Mucosa of stomach (tissue), 1 donor: ENCODE data around the gene GORASP2.

Experiments
- H3K27me3 ChIP-seq: one replicate; pipeline ENCODE4 v1.7.0; 2013; ENCODE audit warnings: mild to moderate bottlenecking, low read length; ENCODE audit not compliant: control insufficient read depth, insufficient read depth
- H3K36me3 ChIP-seq: one replicate; pipeline ENCODE4 v1.7.0; 2013; ENCODE audit warnings: low read length; ENCODE audit not compliant: control insufficient read depth, insufficient read depth
- H3K4me1 ChIP-seq: one replicate; pipeline ENCODE4 v1.7.0; 2013; ENCODE audit warnings: mild to moderate bottlenecking, low read length; ENCODE audit not compliant: control insufficient read depth, insufficient read depth
- H3K4me3 ChIP-seq: one replicate; pipeline ENCODE4 v1.7.0; 2013; ENCODE audit warnings: low read length
- H3K9ac ChIP-seq: one replicate; pipeline ENCODE4 v1.7.0; 2013; ENCODE audit warnings: mild to moderate bottlenecking, low read length, moderate library complexity
- H3K9me3 ChIP-seq: one replicate; pipeline ENCODE4 v1.7.0; 2013; ENCODE audit warnings: mild to moderate bottlenecking, low read length, moderate library complexity; ENCODE audit not compliant: control insufficient read depth
- donor health status: Pancreatic carcinoma.

GORASP2 gene

GRCh38 chr2:170926743-170927297 lies 2.2 kb upstream of the GORASP2 start:
- no peak overlapping the region for H3K9ac ChIP-seq
- no peaks in the 10 kb centered on the region for H3K36me3 ChIP-seq
- H3K27me3 ChIP-seq: no peaks in the 10 kb centered on the region
- H3K4me1 ChIP-seq: no peaks in the 10 kb centered on the region
- no peak overlapping the region for H3K4me3 ChIP-seq
- no peaks in the 10 kb centered on the region for H3K9me3 ChIP-seq

GRCh38 chr2:170928036-170928823 lies 823 bp upstream of the GORASP2 start:
- Histone ChIP-seq H3K9ac (peak overlapping the region; percentile 68), H3K4me1 (no peaks in the 10 kb centered on the region), H3K27me3 (no peaks in the 10 kb centered on the region), H3K36me3 (no peaks in the 10 kb centered on the region), H3K9me3 (no peaks in the 10 kb centered on the region), H3K4me3 (no peak overlapping the region)

- Histone ChIP-seq H3K9ac (peak overlapping the region; percentile 89), H3K9me3 (no peaks in the 10 kb centered on the region), H3K4me1 (no peaks in the 10 kb centered on the region), H3K27me3 (no peaks in the 10 kb centered on the region), H3K4me3 (peak overlapping the region; percentile 33), H3K36me3 (no peaks in the 10 kb centered on the region)
Observed at GRCh38 chr2:170929686-170930050, 615 bp downstream of the GORASP2 start.

GRCh38 chr2:170930131-170930990 lies 1.3 kb downstream of the GORASP2 start:
- Histone ChIP-seq H3K4me1 (no peaks in the 10 kb centered on the region), H3K36me3 (no peaks in the 10 kb centered on the region), H3K4me3 (peak overlapping the region; percentile 33), H3K27me3 (no peaks in the 10 kb centered on the region), H3K9ac (peak overlapping the region; percentile 89), H3K9me3 (no peaks in the 10 kb centered on the region)

- Histone ChIP-seq H3K9me3 (no peaks in the 10 kb centered on the region), H3K4me1 (no peaks in the 10 kb centered on the region), H3K4me3 (no peak overlapping the region), H3K27me3 (no peaks in the 10 kb centered on the region), H3K9ac (peak overlapping the region; percentile 89), H3K36me3 (no peaks in the 10 kb centered on the region)
Observed at GRCh38 chr2:170930991-170931266, 1.9 kb downstream of the GORASP2 start.

- no peaks in the 10 kb centered on the region for H3K36me3 ChIP-seq
- H3K9ac ChIP-seq: no peak overlapping the region
- H3K4me3 ChIP-seq: no peak overlapping the region
- H3K9me3 ChIP-seq: no peaks in the 10 kb centered on the region
- H3K4me1 ChIP-seq: no peaks in the 10 kb centered on the region
- no peaks in the 10 kb centered on the region for H3K27me3 ChIP-seq
Observed at GRCh38 chr2:170932166-170932565, 3.1 kb downstream of the GORASP2 start.

- Histone ChIP-seq H3K36me3 (no peaks in the 10 kb centered on the region), H3K9me3 (no peaks in the 10 kb centered on the region), H3K27me3 (no peaks in the 10 kb centered on the region), H3K4me1 (no peaks in the 10 kb centered on the region), H3K9ac (no peak overlapping the region), H3K4me3 (no peak overlapping the region)
Observed at GRCh38 chr2:170932948-170933347, 3.9 kb downstream of the GORASP2 start.

- no peaks in the 10 kb centered on the region for H3K36me3 ChIP-seq
- H3K9me3 ChIP-seq: no peaks in the 10 kb centered on the region
- no peaks in the 10 kb centered on the region for H3K4me1 ChIP-seq
- no peak overlapping the region for H3K9ac ChIP-seq
- no peaks in the 10 kb centered on the region for H3K27me3 ChIP-seq
- H3K4me3 ChIP-seq: no peak overlapping the region
Observed at GRCh38 chr2:170937709-170938379, 8.8 kb downstream of the GORASP2 start.

- Histone ChIP-seq H3K4me3 (no peak overlapping the region), H3K9ac (no peak overlapping the region), H3K36me3 (no peaks in the 10 kb centered on the region), H3K9me3 (no peaks in the 10 kb centered on the region), H3K27me3 (no peaks in the 10 kb centered on the region), H3K4me1 (no peaks in the 10 kb centered on the region)
Observed at GRCh38 chr2:170940066-170940465, 11.0 kb downstream of the GORASP2 start.

GRCh38 chr2:170942615-170943014 lies 13.6 kb downstream of the GORASP2 start:
- no peak overlapping the region for H3K9ac ChIP-seq
- H3K4me1 ChIP-seq: no peaks in the 10 kb centered on the region
- H3K36me3 ChIP-seq: no peaks in the 10 kb centered on the region
- H3K4me3 ChIP-seq: no peak overlapping the region
- no peaks in the 10 kb centered on the region for H3K27me3 ChIP-seq
- H3K9me3 ChIP-seq: no peaks in the 10 kb centered on the region

GRCh38 chr2:170943041-170943440 lies 14.0 kb downstream of the GORASP2 start:
- H3K4me3 ChIP-seq: no peak overlapping the region
- no peaks in the 10 kb centered on the region for H3K9me3 ChIP-seq
- H3K9ac ChIP-seq: no peak overlapping the region
- H3K36me3 ChIP-seq: no peaks in the 10 kb centered on the region
- H3K27me3 ChIP-seq: no peaks in the 10 kb centered on the region
- H3K4me1 ChIP-seq: no peaks in the 10 kb centered on the region

- Histone ChIP-seq H3K4me1 (no peaks in the 10 kb centered on the region), H3K4me3 (no peak overlapping the region), H3K9ac (no peak overlapping the region), H3K27me3 (no peaks in the 10 kb centered on the region), H3K9me3 (no peaks in the 10 kb centered on the region), H3K36me3 (no peaks in the 10 kb centered on the region)
Observed at GRCh38 chr2:170943596-170943995, 14.5 kb downstream of the GORASP2 start.
